HepG2 (cell line): ENCODE data around the gene FXYD1. TPM values are rescaled to one million over a fixed set of nuclear protein-coding genes. Genes with fewer than 3 reads are reported as not detected.

Experiments used
- ATAC-seq: fragments of 200-7000 bp; cut with Tn5 transposase; 3 replicates; pipeline ENCODE4 v1.9.1; 2020; ENCODE audit warnings: mild to moderate bottlenecking, moderate library complexity
- BruUV-seq: library from RNA; stranded (reverse); fragments of 400-500 nt; replicated peaks from 2 replicates; lab custom pipeline; 2021; lab: Mats Ljungman, UMichigan
- CTCF ChIA-PET: fragments of 300-600 bp; formaldehyde crosslinking; extraction: SDS; loops from one replicate; lab custom pipeline; 2021; ENCODE audit warnings: low total read pairs, inconsistent platforms, low intra/inter-chr PET ratio; lab: Yijun Ruan, JAX
- POLR2A ChIA-PET: fragments of 350-600 bp; sonication (Branson Sonifier 250); formaldehyde crosslinking; loops from one replicate; lab custom pipeline; 2020; ENCODE audit warnings: antibody characterized with exemption, inconsistent platforms; lab: Yijun Ruan, JAX
- DNase-seq: peaks from one replicate; pipeline ENCODE4 v3.0.0-alpha.2; 2015; ENCODE audit warnings: low spot score
- FAIRE-seq: peaks from 3 replicates; lab custom pipeline; 2011; peaks lifted over from hg19 to GRCh38; lab: Jason Lieb, UNC
- H2AFZ ChIP-seq: one replicate; pipeline ENCODE4 v1.6.1; 2011; ENCODE audit warnings: low read length, inconsistent platforms
- H3K27ac ChIP-seq: fragments of 300-600 bp; 3 replicates; pipeline ENCODE4 v1.8.0; 2011; ENCODE audit warnings: mixed run types, mild to moderate bottlenecking, mixed read lengths, low read length, inconsistent platforms; ENCODE audit not compliant: insufficient read depth; ENCODE audit errors: extremely low read length
- H3K27me3 ChIP-seq, 2 experiments: fragments of 200-600 bp in 1 of 2; 2 replicates in 1 of 2; 3 replicates in 1 of 2; pipeline versions ENCODE4 v1.6.0 to v1.8.0; 2011; ENCODE audit warnings: low read length in 2 of 2, mild to moderate bottlenecking in 2 of 2, moderate library complexity in 2 of 2, inconsistent platforms in 1 of 2; ENCODE audit not compliant: insufficient read depth in 2 of 2, control insufficient read depth in 1 of 2
- H3K36me3 ChIP-seq, 2 experiments: fragments of 200-600 bp in 1 of 2; replicated peaks in 1 of 2; 2 replicates in 1 of 2; 3 replicates in 1 of 2; pipeline versions ENCODE4 v1.5.1 to v1.8.0; 2011; ENCODE audit warnings: low read length in 2 of 2, inconsistent platforms in 1 of 2; ENCODE audit not compliant: insufficient read depth in 2 of 2, control insufficient read depth in 1 of 2
- H3K4me1 ChIP-seq: 2 replicates; pipeline ENCODE4 v1.5.1; 2012; ENCODE audit warnings: low read length, inconsistent platforms; ENCODE audit not compliant: insufficient read depth
- H3K4me2 ChIP-seq: 2 replicates; pipeline ENCODE4 v1.6.0; 2011; ENCODE audit warnings: low read depth, low read length, inconsistent platforms
- H3K4me3 ChIP-seq, 3 experiments: fragments of 200-600 bp in 1 of 3; sonication (generic), shearing (Covaris generic) in 1 of 3; replicated peaks in 1 of 3; 2 replicates each; pipeline ENCODE4 v1.5.1; 2011 to 2016; ENCODE audit warnings: low read length in 3 of 3, inconsistent platforms in 2 of 3, low read depth in 2 of 3, mild to moderate bottlenecking in 2 of 3, control low read depth in 1 of 3, mixed read lengths in 1 of 3; ENCODE audit not compliant: insufficient read depth in 1 of 3
- H3K79me2 ChIP-seq: one replicate; pipeline ENCODE4 v1.6.1; 2011; ENCODE audit warnings: low read length, inconsistent platforms; ENCODE audit not compliant: insufficient read depth
- H3K9ac ChIP-seq: 2 replicates; pipeline ENCODE4 v1.6.0; 2011; ENCODE audit warnings: mild to moderate bottlenecking, low read depth, low read length, inconsistent platforms; ENCODE audit not compliant: insufficient read depth
- H3K9me3 ChIP-seq: 2 replicates; pipeline ENCODE4 v1.5.1; 2012; ENCODE audit warnings: mild to moderate bottlenecking, low read length
- H4K20me1 ChIP-seq: 2 replicates; pipeline ENCODE4 v1.6.0; 2011; ENCODE audit warnings: inconsistent platforms, mild to moderate bottlenecking, low read length, moderate library complexity; ENCODE audit not compliant: insufficient read depth
- CHCHD3 ChIP-seq: sonication (generic); formaldehyde crosslinking; IDR thresholded peaks from 2 replicates; pipeline ENCODE4 v1.8.0; 2022; ENCODE audit warnings: mild to moderate bottlenecking, missing genetic modification reagents, moderate library complexity
- GLMP ChIP-seq: sonication (generic); formaldehyde crosslinking; IDR thresholded peaks from 2 replicates; pipeline ENCODE4 v1.9.0; 2021; ENCODE audit warnings: missing genetic modification reagents, mild to moderate bottlenecking, borderline replicate concordance
- HMGA1 ChIP-seq: sonication (generic); formaldehyde crosslinking; conservative IDR thresholded peaks from 2 replicates; pipeline ENCODE4 v1.4.0; 2020; ENCODE audit warnings: missing genetic modification reagents
- IKZF4 ChIP-seq: sonication (generic); formaldehyde crosslinking; IDR thresholded peaks from 2 replicates; pipeline ENCODE4 v1.5.1; 2020; ENCODE audit warnings: borderline replicate concordance, mild to moderate bottlenecking, low read depth, missing genetic modification reagents; ENCODE audit errors: not compliant biosample characterization
- MAFF ChIP-seq: IDR thresholded peaks from 2 replicates; pipeline ENCODE4 v1.6.1; 2011; ENCODE audit warnings: low read depth, low read length, improper control_type of control experiment
- MLLT10 ChIP-seq: sonication (generic); formaldehyde crosslinking; IDR thresholded peaks from 2 replicates; pipeline ENCODE4 v1.4.0; 2020; ENCODE audit warnings: missing genetic modification reagents
- MTF2 ChIP-seq: sonication (generic); formaldehyde crosslinking; IDR thresholded peaks from 2 replicates; pipeline ENCODE4 v1.5.0; 2020; ENCODE audit warnings: missing genetic modification reagents, borderline replicate concordance
- MYNN ChIP-seq: sonication (generic); formaldehyde crosslinking; IDR thresholded peaks from 2 replicates; pipeline ENCODE4 v1.4.0; 2020; ENCODE audit warnings: mild to moderate bottlenecking, low read depth, missing genetic modification reagents
- RCOR2 ChIP-seq: IDR thresholded peaks from 2 replicates; pipeline ENCODE4 v1.6.1; 2016; ENCODE audit warnings: missing biosample characterization, missing genetic modification reagents
- SMC3 ChIP-seq: IDR thresholded peaks from 2 replicates; pipeline ENCODE4 v1.6.1; 2011; ENCODE audit warnings: low read length, improper control_type of control experiment
- ZBTB20 ChIP-seq: sonication (generic); formaldehyde crosslinking; IDR thresholded peaks from 2 replicates; pipeline ENCODE4 v1.8.1; 2023; ENCODE audit warnings: missing genetic modification reagents, low read depth, mild to moderate bottlenecking, borderline replicate concordance
- ZC3H13 ChIP-seq: sonication (generic); formaldehyde crosslinking; IDR thresholded peaks from 2 replicates; pipeline ENCODE4 v1.8.1; 2023; ENCODE audit warnings: mild to moderate bottlenecking, missing genetic modification reagents, moderate library complexity
- ZKSCAN5 ChIP-seq: sonication (generic); formaldehyde crosslinking; IDR thresholded peaks from 2 replicates; pipeline ENCODE4 v1.5.1; 2020; ENCODE audit warnings: mild to moderate bottlenecking, missing genetic modification reagents
- ZMAT3 ChIP-seq: sonication (generic); formaldehyde crosslinking; conservative IDR thresholded peaks from 2 replicates; pipeline ENCODE4 v1.7.0; 2021; ENCODE audit warnings: missing genetic modification reagents
- ZNF18 ChIP-seq: sonication (generic); formaldehyde crosslinking; IDR thresholded peaks from 2 replicates; pipeline ENCODE4 v1.8.0; 2022; ENCODE audit warnings: mild to moderate bottlenecking, missing genetic modification reagents; ENCODE audit not compliant: insufficient replicate concordance
- ZNF180 ChIP-seq: sonication (generic); formaldehyde crosslinking; IDR thresholded peaks from 2 replicates; pipeline ENCODE4 v1.4.0; 2020; ENCODE audit warnings: low read depth, missing genetic modification reagents, borderline replicate concordance
- ZNF607 ChIP-seq: sonication (generic); formaldehyde crosslinking; IDR thresholded peaks from 2 replicates; pipeline ENCODE4 v1.5.1; 2020; ENCODE audit warnings: missing genetic modification reagents, mild to moderate bottlenecking, borderline replicate concordance
- ZNF660 ChIP-seq: sonication (generic); formaldehyde crosslinking; IDR thresholded peaks from 2 replicates; pipeline ENCODE4 v1.5.1; 2020; ENCODE audit warnings: mild to moderate bottlenecking, low read depth, missing genetic modification reagents, borderline replicate concordance
- ZNF839 ChIP-seq: sonication (generic); formaldehyde crosslinking; IDR thresholded peaks from 2 replicates; pipeline ENCODE4 v1.4.0; 2020; ENCODE audit warnings: missing genetic modification reagents, mild to moderate bottlenecking, borderline replicate concordance
- WGBS: methylation state at CpG from one replicate; pipeline ENCODE4 v1.1.6; 2017; ENCODE audit warnings: low lambda C conversion rate; 5-methylcytosine and 5-hydroxymethylcytosine counted together
- in situ Hi-C: cut with HindIII; loops from 2 replicates; pipeline ENCODE4 v1.10.0; 2017; ENCODE audit warnings: low pct_unique_long_range_greater_than_20kb; ENCODE audit not compliant: extremely low pct_ligation_motif_present
- intact Hi-C: fragments of 100-400 bp; cut with micrococcal nuclease; formaldehyde crosslinking; loops from one replicate; pipeline ENCODE4 v1.10.0; 2022; ENCODE audit not compliant: unreplicated experiment
- polyA plus RNA-seq, 8 experiments: library from polyadenylated mRNA; depleted of rRNA in 3 of 8; stranded (reverse) in 7 of 8; unstranded in 1 of 8; fragments of >200 nt; fragmentation: Illumina TruSeq in 4 of 8; extraction: Trizol in 4 of 8; gene quantifications; 2 replicates each; pipeline versions ENCODE4 v1.2.1 to v1.2.3, GENCODE V29; 2011 to 2016; ENCODE audit warnings: low read depth in 4 of 8, missing spikeins in 1 of 8, mixed read lengths in 1 of 8; ENCODE audit not compliant: insufficient read depth in 1 of 8
- total RNA-seq, 5 experiments: library from RNA; depleted of rRNA; stranded (reverse); fragments of >200 nt; fragmentation: Illumina TruSeq; extraction: Trizol; gene quantifications; 2 replicates each; pipeline ENCODE4 v1.2.3, GENCODE V29; 2016; ENCODE audit warnings: low read depth in 1 of 5

Gene FXYD1
- total and polyA plus RNA-seq, 2 of the 13 experiments (the other 11 are each of a cell fraction or from before 2014, with no cell fraction given): 31.2 TPM; not detected in 1

- TF ChIP-seq GLMP (CRISPR knock-in tag) (no peak), MAFF (no peak), ZKSCAN5 (CRISPR knock-in tag) (no peak), ZNF180 (CRISPR knock-in tag) (no peak), CHCHD3 (CRISPR knock-in tag) (no peak), IKZF4 (CRISPR knock-in tag) (no peak)
Measured at GRCh38 chr19:35112995-35113688, 25.5 kb upstream of the FXYD1 start (continued).

GRCh38 chr19:35114353-35115176 is 24.1 kb upstream of the FXYD1 start:
- H4K20me1 ChIP-seq: no peaks in the 10 kb centered on the region
- H3K27me3 ChIP-seq: 0 out of 5 replicates have a peak, but pooled peaks cover 0 to 6% of the 10 kb centered on the region in 2 experiments
- POLR2A ChIA-PET: no interaction called here
- DNase-seq (peak; percentile 43), ATAC-seq (peak; percentile 72), FAIRE-seq (no peak)
- H3K36me3 ChIP-seq: no peaks in the 10 kb centered on the region
- H3K4me1 ChIP-seq: peaks cover 92% of the 10 kb centered on the region
- peak overlapping the region; percentile 18 to 64 (median 29); a peak in 5 of 6 replicates for H3K4me3 ChIP-seq
- CTCF ChIA-PET: interaction anchor here (1.9 kb wide), 1 partner anchor 21 kb away, joined by 11 read pairs; the partner anchor contains the start of gene LGI4
- H3K4me2 ChIP-seq: peak overlapping the region; percentile 72
- H3K27ac ChIP-seq: no peak overlapping the region
- intact Hi-C loops (no loop called here), in situ Hi-C loops (no loop called here)
- BruUV-seq: no TSS peak
- H3K79me2 ChIP-seq: no peaks in the 10 kb centered on the region
- no peak overlapping the region for H2AFZ ChIP-seq
- 0 out of 2 replicates have a peak overlapping the region, but pooled peaks have one; percentile 3 for H3K9ac ChIP-seq
- no peaks in the 10 kb centered on the region for H3K9me3 ChIP-seq
- 15% methylated on average over 16 of the region's 23 CpGs for WGBS
- TF ChIP-seq ZNF18 (CRISPR knock-in tag) (no peak), MTF2 (CRISPR knock-in tag) (no peak), ZNF839 (CRISPR knock-in tag) (no peak), SMC3 (peak; percentile 63), ZC3H13 (no peak), MLLT10 (CRISPR knock-in tag) (no peak), ZNF660 (CRISPR knock-in tag) (no peak), ZBTB20 (CRISPR knock-in tag) (peak; percentile 25; the same call in 1 of the 2 replicates), HMGA1 (CRISPR knock-in tag) (no peak), ZNF607 (CRISPR knock-in tag) (peak; percentile 50; the same call in 1 of the 2 replicates), RCOR2 (CRISPR knock-in tag) (no peak), ZMAT3 (0 out of 2 replicates have a peak, but pooled peaks have one; percentile 56), IKZF4 (CRISPR knock-in tag) (no peak), MYNN (CRISPR knock-in tag) (no peak)
